GM23248 (cell line): ENCODE measurements around the gene PTPRN2. TPM values are rescaled to one million over a fixed set of nuclear protein-coding genes. Genes with fewer than 3 reads are reported as not detected.
"Not testable (repeated sequence)": the region's sequence is repeated elsewhere in the genome, so short reads cannot be mapped to it uniquely, and the experiment has no call there.

Experiments
- DNase-seq: peaks from one replicate; pipeline ENCODE4 v3.0.0-alpha.2; 2015
- H2AFZ ChIP-seq: fragments of 200-600 bp; sonication (generic); 2 replicates; pipeline ENCODE4 v1.6.1; 2016; ENCODE audit warnings: antibody characterized with exemption
- H3F3A ChIP-seq: fragments of 200-600 bp; sonication (generic); 2 replicates; pipeline ENCODE4 v1.6.1; 2016; ENCODE audit warnings: mild to moderate bottlenecking, antibody characterized with exemption, mixed run types; ENCODE audit not compliant: insufficient read depth
- H3K27ac ChIP-seq: fragments of 200-600 bp; sonication (generic); 2 replicates; pipeline ENCODE4 v1.5.1; 2016; ENCODE audit warnings: mild to moderate bottlenecking
- H3K27me3 ChIP-seq: fragments of 200-600 bp; sonication (generic); replicated peaks from 2 replicates; pipeline ENCODE4 v1.6.1; 2016; ENCODE audit warnings: mild to moderate bottlenecking; ENCODE audit not compliant: insufficient read depth
- H3K36me3 ChIP-seq: fragments of 200-600 bp; sonication (generic); 2 replicates; pipeline ENCODE4 v1.6.1; 2016; ENCODE audit warnings: low read depth, mild to moderate bottlenecking
- H3K4me1 ChIP-seq: fragments of 200-600 bp; sonication (generic); 2 replicates; pipeline ENCODE4 v1.6.1; 2016; ENCODE audit warnings: mild to moderate bottlenecking; ENCODE audit not compliant: insufficient read depth
- H3K4me2 ChIP-seq: fragments of 200-600 bp; sonication (generic); one replicate; pipeline ENCODE4 v1.6.1; 2016; ENCODE audit warnings: mild to moderate bottlenecking; ENCODE audit not compliant: unreplicated experiment
- H3K4me3 ChIP-seq: fragments of 200-600 bp; sonication (generic); 2 replicates; pipeline ENCODE4 v1.5.1; 2016; ENCODE audit warnings: mild to moderate bottlenecking
- H3K79me2 ChIP-seq: fragments of 200-600 bp; sonication (generic); 2 replicates; pipeline ENCODE4 v1.6.1; 2016; ENCODE audit warnings: mild to moderate bottlenecking; ENCODE audit not compliant: insufficient read depth
- H3K9ac ChIP-seq: fragments of 200-600 bp; sonication (generic); 2 replicates; pipeline ENCODE4 v1.6.1; 2016; ENCODE audit warnings: mild to moderate bottlenecking
- H3K9me2 ChIP-seq: fragments of 200-600 bp; sonication (generic); 2 replicates; pipeline ENCODE4 v1.6.1; 2016; ENCODE audit warnings: mixed run types, mild to moderate bottlenecking, moderate library complexity; ENCODE audit not compliant: insufficient read depth
- H3K9me3 ChIP-seq: fragments of 200-600 bp; sonication (generic); one replicate; pipeline ENCODE4 v1.6.1; 2017; ENCODE audit warnings: low read depth
- H4K20me1 ChIP-seq: fragments of 200-600 bp; sonication (generic); 2 replicates; pipeline ENCODE4 v1.6.0; 2016; ENCODE audit not compliant: insufficient read depth
- EZH2 ChIP-seq: fragments of 200-600 bp; sonication (generic); IDR thresholded peaks from 2 replicates; pipeline ENCODE4 v1.6.1; 2018; ENCODE audit warnings: antibody characterized with exemption, mild to moderate bottlenecking; ENCODE audit not compliant: insufficient read depth, poor library complexity, severe bottlenecking
- EZH2phosphoT487 ChIP-seq: fragments of 200-600 bp; sonication (generic); IDR thresholded peaks from 2 replicates; pipeline ENCODE4 v1.6.1; 2018; ENCODE audit warnings: antibody characterized with exemption, moderate library complexity, mild to moderate bottlenecking, low read depth; ENCODE audit not compliant: insufficient read depth
- WGBS, 2 experiments: methylation state at CpG; one replicate each; pipeline ENCODE4 v1.1.6; 2015 to 2017; ENCODE audit warnings: low lambda C conversion rate in 2 of 2, low coverage in 1 of 2; ENCODE audit errors: missing lambda C conversion rate in 2 of 2; 5-methylcytosine and 5-hydroxymethylcytosine counted together
- in situ Hi-C: fragments of 300-500 bp; cut with MboI; formaldehyde crosslinking; loops from 2 replicates; pipeline ENCODE4 v1.15.0; 2020
- polyA plus RNA-seq: library from polyadenylated mRNA; unstranded; fragments of >200 nt; fragmentation: Nextera tagmentation; extraction: Ambion mirVana; gene quantifications from 2 replicates; pipeline ENCODE4 v1.2.1, GENCODE V29; 2016
- total RNA-seq: library from RNA; depleted of rRNA; stranded (reverse); fragments of >200 nt; shearing (Covaris generic); gene quantifications from 2 replicates; pipeline ENCODE4 v1.2.3, GENCODE V29; 2014; rRNA removed

Gene PTPRN2
- total RNA-seq: not detected in 2 replicates
- polyA plus RNA-seq: 0.13 TPM in 1 of 2 replicates, not detected in the other

- peak within 1 kb of the TSS; percentile 48 for H3K4me2 ChIP-seq
- H2AFZ ChIP-seq: no peak within 1 kb of the TSS
- H3K4me1 ChIP-seq: no peaks in the 10 kb centered on the region
- peak; percentile 84 for DNase-seq
- H3K27me3 ChIP-seq: peaks cover 21% of the 10 kb centered on the region
- H3K79me2 ChIP-seq: no peaks in the 10 kb centered on the region
- no peaks in the 10 kb centered on the region for H3F3A ChIP-seq
- H3K27ac ChIP-seq: no peak within 1 kb of the TSS
- no peaks in the 10 kb centered on the region for H3K9me2 ChIP-seq
- H3K4me3 ChIP-seq: peak within 1 kb of the TSS; percentile 65
- no peak within 1 kb of the TSS for H3K9ac ChIP-seq
- no peaks in the 10 kb centered on the region for H3K36me3 ChIP-seq
- TF ChIP-seq EZH2phosphoT487: no peak
- no peak for TF ChIP-seq EZH2
- in situ Hi-C loops: no loop called here
- H4K20me1 ChIP-seq: no peaks in the 10 kb centered on the region
- WGBS, 2 experiments: 4 to 5% methylated on average over 13 to 69 of the region's 110 CpGs
- no peaks in the 10 kb centered on the region for H3K9me3 ChIP-seq
Measured at GRCh38 chr7:158587162-158588084, at the start of gene PTPRN2. PTPRN2 (minus strand) TSS chr7:158587823.

DNA sequence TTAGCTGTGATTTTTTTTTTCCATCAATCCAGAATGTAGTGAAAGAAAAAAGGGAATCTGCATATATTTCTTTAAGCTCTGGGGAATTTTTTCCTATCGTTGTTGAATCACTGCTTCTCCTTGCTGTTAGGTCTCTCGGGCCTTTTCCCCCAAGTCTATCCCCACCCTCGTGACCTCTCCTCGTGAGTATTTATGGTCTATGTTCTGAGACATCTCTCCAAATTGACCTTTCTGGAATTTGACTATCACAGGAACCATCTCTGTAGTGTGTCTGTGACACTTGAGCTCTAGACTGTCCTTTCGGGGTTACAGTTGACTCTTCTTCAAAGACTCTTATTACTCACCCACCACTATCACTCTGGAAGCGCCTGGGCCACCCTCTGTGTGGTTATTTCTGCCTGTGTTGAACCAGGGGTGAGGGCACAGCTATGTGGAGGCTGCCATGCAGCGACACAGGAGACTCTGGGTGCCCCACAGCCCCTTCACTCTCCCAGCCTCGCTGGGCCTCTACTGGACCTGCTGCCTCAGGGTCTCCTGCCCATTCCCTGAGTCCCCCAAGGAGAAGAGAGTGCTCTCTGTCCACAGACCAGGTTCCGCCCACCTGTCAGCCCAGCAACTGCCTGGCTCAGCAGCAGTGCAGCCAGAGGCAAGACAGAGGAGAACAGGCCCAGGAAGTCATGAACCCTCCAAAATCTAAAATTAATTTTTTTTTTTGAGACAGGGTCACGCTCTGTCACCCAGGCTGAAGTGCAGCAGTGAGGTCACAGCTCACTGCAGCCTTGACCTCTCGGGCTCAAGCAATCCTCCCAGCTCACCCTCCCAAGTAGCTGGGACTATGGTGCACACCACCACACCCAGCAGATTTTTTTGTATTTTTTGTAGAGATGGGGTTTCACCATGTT is 45.7 kb upstream of the PTPRN2 start:
- Histone ChIP-seq H3K27me3 (no peaks in the 10 kb centered on the region), H3K9me3 (no peaks in the 10 kb centered on the region), H3F3A (no peaks in the 10 kb centered on the region), H3K9ac (no peak overlapping the region), H4K20me1 (no peaks in the 10 kb centered on the region), H3K27ac (no peak overlapping the region), H3K4me3 (no peak overlapping the region), H3K4me2 (no peak overlapping the region), H3K36me3 (no peaks in the 10 kb centered on the region; the same call in 1 of the 2 replicates), H3K4me1 (no peaks in the 10 kb centered on the region), H3K9me2 (no peaks in the 10 kb centered on the region), H3K79me2 (no peaks in the 10 kb centered on the region), H2AFZ (no peak overlapping the region)
- in situ Hi-C loops: no loop called here
- WGBS, 2 experiments: 93 to 94% methylated on average over 11 of the region's 11 CpGs
- DNase-seq: no peak
- TF ChIP-seq EZH2: no peak
- TF ChIP-seq EZH2phosphoT487: no peak

DNA sequence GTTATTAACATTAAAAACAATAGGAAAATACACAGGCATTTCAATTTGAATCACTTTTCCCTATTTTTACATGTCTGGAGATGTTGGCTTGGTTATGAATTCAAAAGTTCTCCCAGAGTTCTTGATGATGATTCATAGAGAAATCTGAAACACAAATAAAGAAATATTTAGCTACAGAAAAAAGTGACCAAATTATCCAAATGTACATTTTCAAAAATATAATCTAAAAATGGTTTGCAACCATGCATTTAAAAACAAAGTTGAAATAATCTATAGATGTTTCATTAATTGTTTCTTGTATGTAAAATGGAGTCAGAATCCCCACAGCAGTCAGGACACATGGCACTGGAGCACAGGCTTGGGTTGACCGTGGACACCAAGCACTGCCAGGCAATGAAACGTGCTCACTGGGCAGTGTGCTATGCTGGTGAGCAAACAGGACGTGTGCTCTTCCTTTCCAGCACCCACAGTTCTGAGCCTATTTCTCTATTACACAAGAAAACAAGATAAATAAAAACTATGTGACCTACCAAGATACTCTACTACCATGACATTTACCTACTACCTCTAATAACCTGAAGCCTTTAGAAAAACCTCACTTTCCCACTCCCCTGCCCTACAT is 44.1 kb upstream of the PTPRN2 start:
- H3K27ac ChIP-seq: no peak overlapping the region
- no peaks in the 10 kb centered on the region for H3K79me2 ChIP-seq
- no peak for DNase-seq
- no peaks in the 10 kb centered on the region for H3K9me3 ChIP-seq
- H3K9me2 ChIP-seq: no peaks in the 10 kb centered on the region
- H3K4me1 ChIP-seq: no peaks in the 10 kb centered on the region
- H3K36me3 ChIP-seq: no peaks in the 10 kb centered on the region; the same call in 1 of the 2 replicates
- no peaks in the 10 kb centered on the region for H3F3A ChIP-seq
- H3K9ac ChIP-seq: no peak overlapping the region
- no peak overlapping the region for H3K4me2 ChIP-seq
- 93 to 97% methylated on average over 3 of the region's 3 CpGs for WGBS, 2 experiments
- no peaks in the 10 kb centered on the region for H4K20me1 ChIP-seq
- TF ChIP-seq EZH2 (no peak), EZH2phosphoT487 (no peak)
- H2AFZ ChIP-seq: no peak overlapping the region
- in situ Hi-C loops: no loop called here
- H3K27me3 ChIP-seq: no peaks in the 10 kb centered on the region
- no peak overlapping the region for H3K4me3 ChIP-seq

DNA sequence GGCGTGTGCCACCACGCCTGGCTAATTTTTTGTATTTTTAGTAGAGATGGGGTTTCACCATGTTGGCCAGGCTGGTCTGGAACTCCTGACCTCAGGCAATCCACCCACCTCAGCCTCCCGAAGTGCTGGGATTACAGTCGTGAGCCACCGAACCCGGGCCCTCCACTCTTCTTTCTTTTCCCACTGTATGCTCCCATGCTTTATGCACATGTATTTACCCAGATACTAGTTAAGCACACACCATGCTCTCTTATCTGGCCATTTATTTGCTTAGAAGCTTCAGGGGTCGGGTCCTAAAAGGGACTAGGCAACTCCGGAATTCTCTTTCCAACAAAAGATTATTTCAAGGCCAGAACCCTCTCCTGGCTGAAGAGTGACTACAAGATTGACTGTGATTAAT is 38.7 kb upstream of the PTPRN2 start:
- H3K4me1 ChIP-seq, H3K4me2 ChIP-seq, H3K27ac ChIP-seq, H3K4me3 ChIP-seq, H2AFZ ChIP-seq, H3F3A ChIP-seq, H3K9ac ChIP-seq, H4K20me1 ChIP-seq, H3K9me3 ChIP-seq, H3K79me2 ChIP-seq, H3K36me3 ChIP-seq, DNase-seq, in situ Hi-C loops, H3K27me3 ChIP-seq, H3K9me2 ChIP-seq: not testable (repeated sequence)
- 93 to 97% methylated on average over 8 of the region's 8 CpGs for WGBS, 2 experiments
